Measurements from ENCODE around the gene ELP5. TPM values are rescaled to one million over a fixed set of nuclear protein-coding genes. Genes with fewer than 3 reads are reported as not detected.

Gene ELP5
- total RNA-seq (2022; extraction: Qiagen RNA extraction; ENCODE audit: low read depth) = 124 to 134 TPM (median 126 TPM) in 5 replicates

GRCh38 chr17:7252176-7253043, at the start of gene ELP5:
Gene ELP5 (plus strand): TSS chr17:7252215. CDS start chr17:7252551, 336 bp downstream.

GRCh38 chr17:7219812-7220592, 32.0 kb upstream of the ELP5 start, which contains the start of the genes ACADVL and DLG4:
Gene ACADVL (plus strand): TSS chr17:7219938. CDS start chr17:7219985, 47 bp downstream.
Gene DLG4 (minus strand): TSS chr17:7219836.

GRCh38 chr17:7234083-7234951, 17.7 kb upstream of the ELP5 start, which contains the start of gene DVL2:
Gene DVL2 (minus strand): TSS chr17:7234517. CDS start chr17:7234262, 255 bp downstream.

GRCh38 chr17:7239091-7240027, 12.7 kb upstream of the ELP5 start, which contains the start of gene PHF23:
Gene PHF23 (minus strand): TSS chr17:7239457. CDS start chr17:7239279, 178 bp downstream.

GRCh38 chr17:7241783-7242716, 10.0 kb upstream of the ELP5 start, which contains the start of gene GABARAP:
Gene GABARAP (minus strand): TSS chr17:7242449. CDS start chr17:7242330, 119 bp downstream.

GRCh38 chr17:7251661-7252175, 297 bp upstream of the ELP5 start, which contains the start of gene CTDNEP1:
Gene CTDNEP1 (minus strand): TSS chr17:7251734. CDS start chr17:7251296, 438 bp downstream.

GRCh38 chr17:7262192-7262934, 10.3 kb downstream of the ELP5 start, which contains the start of gene CLDN7:
Gene CLDN7 (minus strand): TSS chr17:7262478. CDS start chr17:7262043, 435 bp downstream.

GRCh38 chr17:7281074-7281952, 29.3 kb downstream of the ELP5 start, which contains the start of gene SLC2A4:
Gene SLC2A4 (plus strand): TSS chr17:7281718. CDS start chr17:7281935, 217 bp downstream.

GRCh38 chr17:7294614-7295153, 42.7 kb downstream of the ELP5 start, which contains the start of gene YBX2:
Gene YBX2 (minus strand): TSS chr17:7294639. CDS start chr17:7294500, 139 bp downstream.

GRCh38 chr17:7306911-7307685, 55.1 kb downstream of the ELP5 start, which contains the start of gene EIF5A:
Gene EIF5A (plus strand): TSS chr17:7307628. CDS start chr17:7309636, 2,008 bp downstream.

Other genes starting within 250 kb of the ELP5 start
- gene RNASEK, start 239.6 kb upstream of the ELP5 start, total RNA-seq (2022; extraction: Qiagen RNA extraction; ENCODE audit: low read depth) = 431 to 509 TPM (median 449 TPM) in 5 replicates
- not detected in 5 replicates for gene BCL6B, start 229.2 kb upstream of the ELP5 start, total RNA-seq (2022; extraction: Qiagen RNA extraction; ENCODE audit: low read depth)
- 6.9 to 9.1 TPM (median 8.2 TPM) in 5 replicates for gene SLC16A13, start 216.2 kb upstream of the ELP5 start, total RNA-seq (2022; extraction: Qiagen RNA extraction; ENCODE audit: low read depth)
- not detected in 5 replicates for gene SLC16A11, start 208.1 kb upstream of the ELP5 start, total RNA-seq (2022; extraction: Qiagen RNA extraction; ENCODE audit: low read depth)
- not detected in 5 replicates for gene CLEC10A, start 172.0 kb upstream of the ELP5 start, total RNA-seq (2022; extraction: Qiagen RNA extraction; ENCODE audit: low read depth)
- 0.10 to 0.35 TPM in 2 of 5 replicates, not detected in the others for gene ASGR2, start 137.4 kb upstream of the ELP5 start, total RNA-seq (2022; extraction: Qiagen RNA extraction; ENCODE audit: low read depth)
- 0.78 to 1.4 TPM (median 0.87 TPM) in 5 replicates for gene ASGR1, start 72.8 kb upstream of the ELP5 start, total RNA-seq (2022; extraction: Qiagen RNA extraction; ENCODE audit: low read depth)
- 4.8 to 8.2 TPM (median 6.7 TPM) in 5 replicates for gene DLG4, start 32.4 kb upstream of the ELP5 start, total RNA-seq (2022; extraction: Qiagen RNA extraction; ENCODE audit: low read depth)
- gene ACADVL, start 32.3 kb upstream of the ELP5 start, total RNA-seq (2022; extraction: Qiagen RNA extraction; ENCODE audit: low read depth) = 328 to 426 TPM (median 419 TPM) in 5 replicates
- 31.8 to 38.4 TPM (median 37.3 TPM) in 5 replicates for gene DVL2, start 17.7 kb upstream of the ELP5 start, total RNA-seq (2022; extraction: Qiagen RNA extraction; ENCODE audit: low read depth)
- gene PHF23, start 12.8 kb upstream of the ELP5 start, total RNA-seq (2022; extraction: Qiagen RNA extraction; ENCODE audit: low read depth) = 80.8 to 113 TPM (median 94.7 TPM) in 5 replicates
- 629 to 795 TPM (median 688 TPM) in 5 replicates for gene GABARAP, start 9.8 kb upstream of the ELP5 start, total RNA-seq (2022; extraction: Qiagen RNA extraction; ENCODE audit: low read depth)
- 209 to 247 TPM (median 236 TPM) in 5 replicates for gene CTDNEP1, start 481 bp upstream of the ELP5 start, total RNA-seq (2022; extraction: Qiagen RNA extraction; ENCODE audit: low read depth)
- 1.7 to 2.5 TPM (median 2.1 TPM) in 5 replicates for gene CLDN7, start 10.3 kb downstream of the ELP5 start, total RNA-seq (2022; extraction: Qiagen RNA extraction; ENCODE audit: low read depth)
- gene SLC2A4, start 29.5 kb downstream of the ELP5 start, total RNA-seq (2022; extraction: Qiagen RNA extraction; ENCODE audit: low read depth) = 0.17 to 0.64 TPM (median 0.45 TPM) in 5 replicates
- gene YBX2, start 42.4 kb downstream of the ELP5 start, total RNA-seq (2022; extraction: Qiagen RNA extraction; ENCODE audit: low read depth) = 0.22 to 0.91 TPM (median 0.52 TPM) in 5 replicates
- gene EIF5A, start 55.4 kb downstream of the ELP5 start, total RNA-seq (2022; extraction: Qiagen RNA extraction; ENCODE audit: low read depth) = 1,622 to 1,789 TPM (median 1,677 TPM) in 5 replicates
- 84.7 to 101 TPM (median 95.3 TPM) in 5 replicates for gene GPS2, start 63.1 kb downstream of the ELP5 start, total RNA-seq (2022; extraction: Qiagen RNA extraction; ENCODE audit: low read depth)
- gene NEURL4, start 77.1 kb downstream of the ELP5 start, total RNA-seq (2022; extraction: Qiagen RNA extraction; ENCODE audit: low read depth) = 25.3 to 31.6 TPM (median 30.1 TPM) in 5 replicates
- 1.7 to 5.4 TPM (median 3.1 TPM) in 5 replicates for gene ACAP1, start 84.3 kb downstream of the ELP5 start, total RNA-seq (2022; extraction: Qiagen RNA extraction; ENCODE audit: low read depth)
- 9.4 to 13.4 TPM (median 10.7 TPM) in 5 replicates for gene KCTD11, start 99.9 kb downstream of the ELP5 start, total RNA-seq (2022; extraction: Qiagen RNA extraction; ENCODE audit: low read depth)
- gene TMEM95, start 102.9 kb downstream of the ELP5 start, total RNA-seq (2022; extraction: Qiagen RNA extraction; ENCODE audit: low read depth) = not detected in 5 replicates
- 1.4 to 2.0 TPM (median 1.5 TPM) in 5 replicates for gene TNK1, start 128.9 kb downstream of the ELP5 start, total RNA-seq (2022; extraction: Qiagen RNA extraction; ENCODE audit: low read depth)
- 38.1 to 44.3 TPM (median 41.3 TPM) in 5 replicates for gene PLSCR3, start 142.3 kb downstream of the ELP5 start, total RNA-seq (2022; extraction: Qiagen RNA extraction; ENCODE audit: low read depth)
- gene TMEM256, start 151.9 kb downstream of the ELP5 start, total RNA-seq (2022; extraction: Qiagen RNA extraction; ENCODE audit: low read depth) = 202 to 227 TPM (median 216 TPM) in 5 replicates
- 13.2 to 18.5 TPM (median 17.1 TPM) in 5 replicates for gene NLGN2, start 155.6 kb downstream of the ELP5 start, total RNA-seq (2022; extraction: Qiagen RNA extraction; ENCODE audit: low read depth)
- 0.14 TPM in 1 of 5 replicates, not detected in the others for gene SPEM1, start 168.1 kb downstream of the ELP5 start, total RNA-seq (2022; extraction: Qiagen RNA extraction; ENCODE audit: low read depth)
- gene SPEM2, start 173.4 kb downstream of the ELP5 start, total RNA-seq (2022; extraction: Qiagen RNA extraction; ENCODE audit: low read depth) = 0.14 TPM in 1 of 5 replicates, not detected in the others
- gene SPEM3, start 176.6 kb downstream of the ELP5 start, total RNA-seq (2022; extraction: Qiagen RNA extraction; ENCODE audit: low read depth) = not detected in 5 replicates
- gene TMEM102, start 183.2 kb downstream of the ELP5 start, total RNA-seq (2022; extraction: Qiagen RNA extraction; ENCODE audit: low read depth) = 10.2 to 13.7 TPM (median 12.1 TPM) in 5 replicates
- 0.43 to 1.3 TPM (median 1.1 TPM) in 5 replicates for gene FGF11, start 187.3 kb downstream of the ELP5 start, total RNA-seq (2022; extraction: Qiagen RNA extraction; ENCODE audit: low read depth)
- gene CHRNB1, start 192.8 kb downstream of the ELP5 start, total RNA-seq (2022; extraction: Qiagen RNA extraction; ENCODE audit: low read depth) = 7.3 to 11.0 TPM (median 9.1 TPM) in 5 replicates
- 18.5 to 23.4 TPM (median 22.7 TPM) in 5 replicates for gene ZBTB4, start 227.4 kb downstream of the ELP5 start, total RNA-seq (2022; extraction: Qiagen RNA extraction; ENCODE audit: low read depth)
- not detected in 5 replicates for gene SLC35G6, start 229.2 kb downstream of the ELP5 start, total RNA-seq (2022; extraction: Qiagen RNA extraction; ENCODE audit: low read depth)
- gene POLR2A, start 232.2 kb downstream of the ELP5 start, total RNA-seq (2022; extraction: Qiagen RNA extraction; ENCODE audit: low read depth) = 63.4 to 76.8 TPM (median 71.8 TPM) in 5 replicates

Data from A549 treated with GW870086 at 1 μM for 4 hours (cell line).